HG03066 (cell line): Measurements from ENCODE around the gene HMGN3.
A peak's percentile ranks its signal among the peaks of the same experiment; 100 is the strongest.

Experiments used
- ATAC-seq: cut with Tn5 transposase; IDR thresholded peaks from one replicate; pipeline ENCODE4 v1.9.1; 2021; ENCODE audit warnings: low read depth; ENCODE audit not compliant: unreplicated experiment

The HMGN3 gene

GRCh38 chr6:79233611-79234149, 802 bp downstream of the HMGN3 start:
- ATAC-seq: peak; percentile 67

DNA sequence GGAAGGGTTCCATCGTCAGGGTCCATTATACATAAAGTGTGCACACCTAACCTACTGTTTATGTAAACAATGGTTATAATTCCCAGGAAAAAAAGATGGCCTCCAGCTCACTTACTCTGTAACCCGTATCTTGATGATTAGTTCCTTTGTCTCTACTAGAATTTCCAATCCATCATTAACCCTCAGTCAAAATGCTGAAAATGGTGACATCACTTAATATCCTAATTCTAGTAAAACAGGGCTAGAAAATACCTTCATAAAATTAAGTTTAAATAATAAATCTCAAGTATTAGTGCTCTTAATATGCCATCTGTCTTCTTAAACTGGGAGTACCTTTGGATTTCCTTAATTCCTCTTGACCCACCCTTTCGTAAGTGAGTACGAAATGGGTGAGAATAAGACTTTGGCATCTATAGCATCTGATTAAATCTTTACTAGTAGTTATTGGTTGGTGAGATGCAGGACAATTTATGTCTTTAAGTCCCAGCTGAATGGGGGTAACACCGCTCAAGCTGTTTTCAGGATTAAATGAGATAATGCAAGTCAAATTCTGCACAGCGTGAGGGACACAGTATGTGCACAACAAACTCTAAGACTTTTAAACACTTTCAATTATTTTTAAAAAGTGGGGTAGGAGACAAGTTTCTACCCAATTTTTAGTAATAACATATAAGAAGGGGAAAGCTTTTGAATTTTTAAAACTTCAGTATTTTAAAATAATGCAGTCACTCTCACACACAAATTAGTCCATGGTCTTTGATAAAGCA, 1.6 kb downstream of the HMGN3 start:
- no peak for ATAC-seq

DNA sequence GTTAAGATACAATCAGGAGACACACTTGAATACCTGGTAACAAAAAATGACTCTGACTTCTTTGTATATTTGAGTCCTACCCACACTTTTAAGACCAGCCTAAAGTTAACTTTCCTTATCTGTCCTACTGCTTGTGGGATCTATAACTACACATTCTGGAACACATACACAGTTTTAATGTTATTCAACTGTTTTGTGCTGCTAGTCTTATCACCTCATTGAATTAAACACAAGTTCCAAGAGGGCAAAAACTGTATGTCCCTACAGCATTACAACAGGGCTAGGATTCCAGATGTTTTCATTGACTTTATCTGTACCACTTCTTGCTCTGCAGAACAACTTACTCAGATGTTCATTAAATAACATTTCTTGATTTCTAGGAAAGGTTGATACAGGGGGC, 2.8 kb downstream of the HMGN3 start:
- no peak for ATAC-seq

DNA sequence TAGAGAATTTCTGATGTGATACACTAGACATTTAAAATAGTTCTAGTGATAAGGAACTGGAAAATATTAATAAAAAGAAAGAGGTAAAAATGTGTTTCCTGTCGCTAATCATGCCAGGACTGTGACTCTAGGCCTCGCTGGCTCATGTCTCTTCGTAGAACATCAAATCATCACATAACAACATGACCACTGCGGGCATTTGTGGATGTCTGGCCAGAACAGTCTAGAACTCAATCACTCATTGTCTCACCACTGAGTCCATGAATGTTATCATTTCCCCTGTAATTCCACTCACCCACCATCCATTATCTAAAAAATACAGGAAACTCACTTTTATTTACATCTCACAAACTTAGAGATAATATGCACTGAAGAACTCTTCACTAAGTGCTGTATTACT, 3.4 kb downstream of the HMGN3 start:
- ATAC-seq: no peak

DNA sequence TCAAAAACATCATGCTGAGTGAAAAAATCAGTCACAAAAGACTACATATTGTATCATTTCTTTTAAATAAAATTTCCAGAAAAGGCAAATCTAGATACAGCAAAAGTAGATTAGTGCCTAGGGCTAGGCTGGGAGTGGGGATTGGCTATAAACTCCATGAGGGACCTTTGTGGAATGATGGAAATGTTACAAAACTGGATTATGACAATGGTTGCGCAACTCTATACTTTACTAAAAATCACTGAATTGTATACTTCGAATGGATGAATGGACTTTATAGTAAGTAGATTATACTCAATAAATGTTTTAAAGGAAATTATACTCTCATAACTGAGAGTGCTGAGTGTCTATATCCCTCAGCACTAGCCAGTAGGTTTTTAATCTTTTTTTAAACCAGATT, 4.3 kb downstream of the HMGN3 start:
- no peak for ATAC-seq

DNA sequence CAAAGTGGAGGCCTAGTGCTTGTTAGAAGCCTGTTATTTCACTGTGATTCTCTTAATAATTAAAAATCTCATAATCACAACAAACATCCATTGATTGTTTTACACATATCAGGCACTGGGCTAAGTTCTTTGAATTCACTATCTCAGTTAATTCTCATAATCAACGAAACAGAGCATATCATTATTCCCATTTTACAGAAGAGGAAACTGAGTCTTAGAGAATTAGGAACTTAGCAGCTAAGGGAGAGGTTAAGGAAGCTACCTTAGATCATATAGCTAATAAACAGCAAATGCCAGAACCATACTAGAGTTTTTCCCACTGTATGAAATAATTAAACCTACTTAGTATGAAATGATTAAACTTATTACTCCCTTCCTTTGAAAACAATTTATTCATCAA, 7.0 kb downstream of the HMGN3 start:
- ATAC-seq: no peak

- no peak for ATAC-seq
Measured at GRCh38 chr6:79226660-79227059, 7.8 kb downstream of the HMGN3 start.

DNA sequence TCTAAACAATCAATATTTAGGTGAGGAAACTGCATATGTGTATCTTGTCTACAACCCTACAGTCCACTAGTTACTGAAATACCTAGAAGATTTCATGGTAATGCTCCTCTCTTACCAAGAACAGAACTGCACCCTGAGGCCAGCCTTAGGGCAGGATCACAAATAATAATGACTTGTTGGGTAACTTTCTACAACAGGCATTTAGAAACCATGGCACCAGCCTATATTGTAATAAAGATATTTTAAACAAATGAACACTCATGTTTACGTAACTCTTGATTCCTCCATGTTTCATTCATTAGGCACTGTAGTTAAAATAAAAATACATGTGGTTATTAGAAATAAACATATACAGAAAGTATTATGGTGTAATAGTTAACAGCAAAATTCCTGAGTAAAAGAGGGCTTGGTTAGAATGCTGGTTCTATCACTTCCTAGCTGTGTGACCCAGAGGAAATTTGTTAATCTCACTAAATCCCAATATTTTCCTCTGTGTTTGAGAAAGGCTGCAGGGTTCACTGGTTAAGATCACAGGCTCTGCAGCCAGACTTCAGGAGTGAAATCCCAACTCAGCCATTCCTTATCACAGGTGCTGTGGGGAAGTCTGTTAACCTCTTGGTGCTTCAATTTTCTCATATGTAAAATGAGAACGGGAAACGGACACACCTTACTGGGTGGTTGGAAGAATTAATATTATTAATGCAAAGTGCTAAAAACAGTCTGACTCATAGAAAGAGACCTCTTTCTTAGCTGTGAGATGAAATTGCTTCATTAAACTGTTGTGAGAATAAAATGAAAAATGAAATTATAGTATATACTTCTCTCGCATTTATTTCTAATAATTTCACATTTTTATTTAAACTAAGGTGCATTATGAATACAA, 8.5 kb downstream of the HMGN3 start:
- ATAC-seq: no peak

DNA sequence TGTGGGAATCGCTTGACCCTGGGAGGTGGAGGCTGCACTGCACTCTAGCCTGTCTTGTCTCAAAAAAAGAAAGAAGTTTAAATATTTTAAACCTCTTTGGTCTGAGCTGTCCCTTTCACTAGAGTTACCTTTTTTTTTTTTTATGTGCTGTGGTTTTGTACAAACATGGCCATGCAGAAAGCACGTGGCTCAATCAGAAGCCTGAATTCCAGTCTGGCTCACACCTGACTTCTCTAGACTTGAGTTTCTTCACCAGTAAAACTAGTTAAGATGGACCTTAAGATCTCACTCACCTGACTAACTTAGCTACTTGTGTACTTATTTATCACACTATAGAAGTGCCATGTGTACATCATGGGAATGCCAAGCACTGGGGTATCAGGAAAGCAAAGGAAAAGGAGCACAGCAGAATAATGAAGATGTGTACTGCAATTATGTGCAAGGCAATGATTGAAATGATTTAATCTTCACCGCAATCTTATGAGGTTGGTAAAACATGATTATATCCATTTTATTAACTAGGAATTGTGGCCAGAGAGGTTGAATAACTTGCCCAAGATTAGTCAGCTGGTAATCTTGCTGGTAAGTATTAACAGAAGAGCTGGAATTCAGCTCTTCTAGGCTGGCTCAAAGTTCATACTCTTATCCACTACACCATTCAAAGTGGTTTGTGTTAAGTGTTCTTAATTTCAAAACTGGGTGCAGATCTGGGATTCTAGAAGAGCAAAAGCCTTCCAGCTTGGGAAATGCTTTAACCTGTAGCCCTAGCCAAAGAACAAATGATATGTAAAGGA, 10.7 kb downstream of the HMGN3 start:
- ATAC-seq: no peak

DNA sequence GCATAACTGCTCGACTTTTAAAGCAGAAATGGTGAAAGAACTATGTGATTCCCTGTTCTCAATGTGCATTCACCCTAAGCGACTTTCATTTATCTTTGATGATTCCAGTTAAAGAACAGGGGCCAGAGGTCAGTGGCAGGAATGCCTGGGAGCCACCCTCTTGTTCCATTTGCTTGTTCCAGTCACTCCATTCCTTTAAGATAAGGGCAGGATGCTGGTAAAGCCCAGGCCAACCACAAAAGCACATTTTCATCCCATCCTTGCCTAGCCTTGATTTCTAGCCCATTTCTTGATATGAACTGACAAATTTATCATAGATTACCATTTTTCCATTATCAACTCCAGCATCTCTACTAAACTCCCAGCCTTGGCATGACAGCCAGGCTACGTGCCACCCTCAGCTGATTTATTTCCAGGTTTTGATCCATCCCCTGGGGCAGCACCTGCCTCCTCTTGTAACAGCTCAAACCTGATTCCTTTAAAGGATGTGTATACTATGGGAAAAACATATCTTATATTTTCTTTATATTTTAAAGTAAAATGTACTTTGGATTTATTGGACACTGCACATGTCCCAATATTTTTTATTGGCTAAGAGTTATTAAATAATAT, 19.2 kb downstream of the HMGN3 start:
- no peak for ATAC-seq

GRCh38 chr6:79212859-79213258, 21.6 kb downstream of the HMGN3 start:
- no peak for ATAC-seq

GRCh38 chr6:79208816-79209215, 25.7 kb downstream of the HMGN3 start:
- ATAC-seq: no peak

DNA sequence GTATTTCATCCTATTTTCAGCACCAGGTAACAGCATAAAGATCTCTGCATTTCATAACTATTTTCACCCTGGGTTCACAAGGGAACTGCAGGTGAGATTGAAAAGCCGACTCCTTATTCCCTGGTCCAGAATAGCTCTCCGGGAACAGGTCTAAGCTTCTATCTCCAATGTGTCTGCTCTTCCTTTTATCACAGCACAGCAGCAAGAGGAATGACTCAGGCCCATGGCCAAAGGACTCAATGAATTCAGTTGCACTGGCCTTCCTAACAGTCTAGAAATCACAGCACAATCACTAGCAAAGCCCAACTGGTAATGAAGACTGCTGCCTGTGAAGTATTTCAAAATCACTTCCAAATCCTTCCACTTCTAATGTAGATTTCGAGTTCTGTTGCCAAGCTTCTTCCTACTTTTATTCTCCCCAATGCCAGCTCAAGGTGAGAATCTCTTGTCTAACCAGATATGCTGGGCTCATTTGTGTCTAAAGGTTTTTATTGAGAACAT, 30.7 kb downstream of the HMGN3 start:
- ATAC-seq: no peak

- ATAC-seq: no peak
Measured at GRCh38 chr6:79202556-79202955, 31.9 kb downstream of the HMGN3 start.

GRCh38 chr6:79201983-79202382, 32.5 kb downstream of the HMGN3 start:
- ATAC-seq: no peak

- ATAC-seq: no peak
Measured at GRCh38 chr6:79201143-79201542, 33.3 kb downstream of the HMGN3 start.

- ATAC-seq: no peak
Measured at GRCh38 chr6:79196912-79197311, 37.6 kb downstream of the HMGN3 start.

DNA sequence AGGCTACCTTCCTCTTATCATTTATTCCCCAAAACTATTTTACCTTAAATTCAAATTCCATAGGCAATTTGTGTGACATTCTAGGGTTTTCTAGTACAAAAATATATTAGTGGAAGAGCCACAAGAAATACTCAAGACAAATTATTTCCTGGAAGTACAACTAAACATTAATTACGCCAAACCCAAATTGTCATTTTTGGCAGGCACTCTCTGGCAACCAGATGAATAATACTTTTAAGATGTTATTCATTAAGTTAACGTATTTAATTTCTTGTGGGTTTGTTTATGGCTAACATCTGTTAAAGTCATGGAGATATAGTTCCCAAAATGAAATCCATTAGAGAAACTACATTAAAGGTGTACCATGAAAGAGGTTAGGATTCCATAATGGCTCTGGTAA, 40.5 kb downstream of the HMGN3 start:
- ATAC-seq: no peak

GRCh38 chr6:79189760-79190350, 44.6 kb downstream of the HMGN3 start:
- no peak for ATAC-seq
